Epithelial cell of umbilical artery (primary cell): ENCODE measurements around the gene RSF1. TPM values are rescaled to one million over a fixed set of nuclear protein-coding genes. Genes with fewer than 3 reads are reported as not detected.

Experiments
- total RNA-seq: library from RNA; depleted of rRNA; stranded (reverse); fragments of >200 nt; gene quantifications from 2 replicates; pipeline ENCODE4 v1.2.3, GENCODE V29; 2014

The RSF1 gene, protein sequence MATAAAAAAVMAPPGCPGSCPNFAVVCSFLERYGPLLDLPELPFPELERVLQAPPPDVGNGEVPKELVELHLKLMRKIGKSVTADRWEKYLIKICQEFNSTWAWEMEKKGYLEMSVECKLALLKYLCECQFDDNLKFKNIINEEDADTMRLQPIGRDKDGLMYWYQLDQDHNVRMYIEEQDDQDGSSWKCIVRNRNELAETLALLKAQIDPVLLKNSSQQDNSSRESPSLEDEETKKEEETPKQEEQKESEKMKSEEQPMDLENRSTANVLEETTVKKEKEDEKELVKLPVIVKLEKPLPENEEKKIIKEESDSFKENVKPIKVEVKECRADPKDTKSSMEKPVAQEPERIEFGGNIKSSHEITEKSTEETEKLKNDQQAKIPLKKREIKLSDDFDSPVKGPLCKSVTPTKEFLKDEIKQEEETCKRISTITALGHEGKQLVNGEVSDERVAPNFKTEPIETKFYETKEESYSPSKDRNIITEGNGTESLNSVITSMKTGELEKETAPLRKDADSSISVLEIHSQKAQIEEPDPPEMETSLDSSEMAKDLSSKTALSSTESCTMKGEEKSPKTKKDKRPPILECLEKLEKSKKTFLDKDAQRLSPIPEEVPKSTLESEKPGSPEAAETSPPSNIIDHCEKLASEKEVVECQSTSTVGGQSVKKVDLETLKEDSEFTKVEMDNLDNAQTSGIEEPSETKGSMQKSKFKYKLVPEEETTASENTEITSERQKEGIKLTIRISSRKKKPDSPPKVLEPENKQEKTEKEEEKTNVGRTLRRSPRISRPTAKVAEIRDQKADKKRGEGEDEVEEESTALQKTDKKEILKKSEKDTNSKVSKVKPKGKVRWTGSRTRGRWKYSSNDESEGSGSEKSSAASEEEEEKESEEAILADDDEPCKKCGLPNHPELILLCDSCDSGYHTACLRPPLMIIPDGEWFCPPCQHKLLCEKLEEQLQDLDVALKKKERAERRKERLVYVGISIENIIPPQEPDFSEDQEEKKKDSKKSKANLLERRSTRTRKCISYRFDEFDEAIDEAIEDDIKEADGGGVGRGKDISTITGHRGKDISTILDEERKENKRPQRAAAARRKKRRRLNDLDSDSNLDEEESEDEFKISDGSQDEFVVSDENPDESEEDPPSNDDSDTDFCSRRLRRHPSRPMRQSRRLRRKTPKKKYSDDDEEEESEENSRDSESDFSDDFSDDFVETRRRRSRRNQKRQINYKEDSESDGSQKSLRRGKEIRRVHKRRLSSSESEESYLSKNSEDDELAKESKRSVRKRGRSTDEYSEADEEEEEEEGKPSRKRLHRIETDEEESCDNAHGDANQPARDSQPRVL (N-terminal part only)
- total RNA-seq: 34.4 and 52.0 TPM in 2 replicates

DNA sequence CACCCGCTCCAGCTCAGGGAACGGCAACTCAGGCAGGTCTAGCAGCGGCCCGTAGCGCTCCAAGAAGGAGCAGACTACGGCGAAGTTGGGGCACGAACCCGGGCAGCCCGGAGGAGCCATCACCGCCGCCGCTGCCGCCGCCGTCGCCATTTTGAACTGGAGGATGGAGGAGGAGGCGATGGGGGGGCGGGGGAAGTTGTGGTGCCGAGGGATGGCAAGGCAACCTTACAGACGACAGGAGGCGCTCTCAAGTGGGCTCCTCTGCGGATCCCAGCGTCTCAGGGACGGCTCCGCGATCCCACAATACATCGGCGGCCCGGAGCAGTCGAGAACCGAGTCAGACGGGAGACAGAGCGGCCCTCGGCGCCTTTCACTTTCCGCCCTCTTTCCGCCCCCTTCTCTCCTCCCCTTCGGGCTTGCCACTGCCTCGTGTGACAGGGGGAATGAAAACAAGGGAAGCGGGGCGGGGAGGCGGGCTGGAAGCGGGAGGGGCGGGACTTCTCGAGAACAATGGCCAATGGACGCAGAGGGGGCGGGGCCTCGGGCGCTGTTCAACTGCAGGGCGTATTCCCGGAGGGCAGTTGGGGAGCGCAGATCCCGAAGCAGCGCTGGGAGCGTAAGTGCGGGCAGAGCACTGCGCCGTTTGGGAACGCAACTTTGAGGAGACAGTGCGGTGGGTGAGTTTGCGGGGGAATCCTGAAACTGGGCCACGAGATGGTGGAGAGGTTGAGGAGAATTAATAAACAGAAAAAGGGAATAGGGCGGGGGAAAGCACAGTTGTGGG is at the start of gene RSF1, which contains the start of gene AAMDC:
Gene RSF1, minus strand, starts transcription at position 158 of the 784 bp plus-strand sequence. Its CDS starts 8 bp downstream, at position 150.
Gene AAMDC, plus strand, starts transcription at position 580 of the 784 bp plus-strand sequence. CDS start 21,353 bp downstream, outside the sequence.

DNA sequence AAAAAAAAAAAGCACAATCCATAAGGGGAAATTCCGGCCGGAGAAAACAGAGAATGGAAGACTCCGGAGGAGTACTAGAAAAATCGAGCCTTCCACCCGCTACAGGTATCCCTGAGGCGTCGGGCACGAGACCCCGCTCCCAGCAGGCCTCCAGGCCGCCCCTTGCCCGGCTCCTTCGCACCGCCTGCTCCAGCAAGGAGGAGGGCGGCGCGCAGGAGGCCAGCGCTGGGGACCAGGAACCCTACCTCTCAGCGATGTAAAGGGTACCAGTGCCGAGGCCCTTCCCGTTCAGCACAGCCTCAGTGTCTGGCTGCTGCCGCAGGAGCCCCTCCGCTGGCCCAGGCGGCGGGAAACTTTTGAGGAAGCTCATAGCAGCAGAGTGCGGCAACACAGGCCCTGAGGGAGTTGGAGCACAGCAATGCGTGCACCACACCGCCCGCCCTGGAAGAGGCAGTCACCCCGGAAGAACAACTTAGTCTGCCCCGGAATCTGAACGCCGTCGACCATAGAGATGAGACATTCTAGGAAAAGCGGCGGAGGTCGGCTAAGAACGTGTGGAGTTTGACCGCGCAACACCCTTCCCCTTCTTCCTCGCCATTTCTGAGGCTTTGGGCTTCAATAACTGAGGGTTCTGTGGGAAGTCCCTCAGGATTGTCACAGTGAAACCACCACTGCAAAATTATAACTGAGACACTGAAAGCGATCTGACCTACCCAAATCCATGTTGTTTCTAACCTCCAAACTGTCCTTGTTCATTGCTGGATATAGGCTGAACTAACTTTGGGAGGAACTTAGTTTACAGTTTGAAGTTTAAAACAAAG is 183.0 kb downstream of the RSF1 start, which contains the start of gene CLNS1A:
Gene CLNS1A, minus strand, starts transcription at position 450 of the 821 bp plus-strand sequence. Its CDS starts 80 bp downstream, at position 370.

Other genes with a start within 250 kb of the RSF1 start
- 0.30 and 0.32 TPM in 2 replicates for gene AQP11, start 230.8 kb downstream of the RSF1 start, total RNA-seq
- 136 and 163 TPM in 2 replicates for gene CLNS1A, start 182.9 kb downstream of the RSF1 start, total RNA-seq
- 52.3 and 80.1 TPM in 2 replicates for gene AAMDC, start 422 bp upstream of the RSF1 start, total RNA-seq
- 34.4 and 44.5 TPM in 2 replicates for gene INTS4, start 173.9 kb upstream of the RSF1 start, total RNA-seq
- 0.32 and 0.91 TPM in 2 replicates for gene KCTD14, start 202.6 kb upstream of the RSF1 start, total RNA-seq
- gene THRSP, start 243.1 kb upstream of the RSF1 start, total RNA-seq: not detected in 2 replicates